ENCODE data around the gene PLEKHA5. TPM values are rescaled to one million over a fixed set of nuclear protein-coding genes. Genes with fewer than 3 reads are reported as not detected.

The PLEKHA5 gene
- total and polyA plus RNA-seq, 4 donors = 4.9 to 88.5 (median 20.9) TPM

DNA sequence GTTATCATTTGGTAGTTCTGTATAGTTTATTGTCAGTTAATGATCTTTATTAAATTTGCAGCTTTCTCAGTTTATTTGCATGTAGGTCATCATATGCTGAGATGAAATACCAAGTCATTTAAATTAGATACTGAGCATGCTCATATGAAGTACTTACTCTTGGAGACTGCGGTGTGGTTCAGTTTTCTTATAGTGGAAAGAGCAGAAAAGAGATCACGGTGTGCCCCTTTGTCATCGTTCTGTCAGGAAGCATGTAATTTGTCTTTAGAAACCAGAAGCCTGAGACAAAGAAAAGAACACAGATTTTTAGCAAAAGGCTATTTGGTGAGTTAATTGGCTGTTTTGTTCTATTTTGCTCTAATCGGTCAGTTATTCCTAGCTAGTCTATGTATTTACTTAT lies 75.6 kb downstream of the PLEKHA5 start:
- ATAC-seq (ENCODE audit: insufficient read depth, low FRiP score) = no peak
- H3K27me3 ChIP-seq (ENCODE audit: control insufficient read depth in 3 of 3, insufficient read depth in 3 of 3, low read length in 2 of 3) = no peaks in the 10 kb centered on the region
- H3K27ac ChIP-seq (ENCODE audit: low read depth in 1 of 2, low read length in 1 of 2) = no peak overlapping the region
- WGBS, 2 donors = 69 to 75% methylated on average over 4 of the region's 4 CpGs
- TF ChIP-seq, protein P1, sequence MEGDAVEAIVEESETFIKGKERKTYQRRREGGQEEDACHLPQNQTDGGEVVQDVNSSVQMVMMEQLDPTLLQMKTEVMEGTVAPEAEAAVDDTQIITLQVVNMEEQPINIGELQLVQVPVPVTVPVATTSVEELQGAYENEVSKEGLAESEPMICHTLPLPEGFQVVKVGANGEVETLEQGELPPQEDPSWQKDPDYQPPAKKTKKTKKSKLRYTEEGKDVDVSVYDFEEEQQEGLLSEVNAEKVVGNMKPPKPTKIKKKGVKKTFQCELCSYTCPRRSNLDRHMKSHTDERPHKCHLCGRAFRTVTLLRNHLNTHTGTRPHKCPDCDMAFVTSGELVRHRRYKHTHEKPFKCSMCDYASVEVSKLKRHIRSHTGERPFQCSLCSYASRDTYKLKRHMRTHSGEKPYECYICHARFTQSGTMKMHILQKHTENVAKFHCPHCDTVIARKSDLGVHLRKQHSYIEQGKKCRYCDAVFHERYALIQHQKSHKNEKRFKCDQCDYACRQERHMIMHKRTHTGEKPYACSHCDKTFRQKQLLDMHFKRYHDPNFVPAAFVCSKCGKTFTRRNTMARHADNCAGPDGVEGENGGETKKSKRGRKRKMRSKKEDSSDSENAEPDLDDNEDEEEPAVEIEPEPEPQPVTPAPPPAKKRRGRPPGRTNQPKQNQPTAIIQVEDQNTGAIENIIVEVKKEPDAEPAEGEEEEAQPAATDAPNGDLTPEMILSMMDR (IDR thresholded peaks at IDR 0.05; ENCODE audit: control extremely low read depth, extremely low read depth) = no peak
- no peak for DNase-seq
- H3K36me3 ChIP-seq (ENCODE audit: control insufficient read depth in 4 of 4, insufficient read depth in 4 of 4, low read length in 4 of 4) = peaks cover 0 to 5% (median 2%) of the 10 kb centered on the region in 4 donors
- H3K9ac ChIP-seq (ENCODE audit: insufficient read depth in 1 of 2, low read length in 2 of 2) = no peak overlapping the region
- peaks cover 0 to 3% (median 0%) of the 10 kb centered on the region in 4 donors for H3K9me3 ChIP-seq (ENCODE audit: control insufficient read depth in 4 of 4, insufficient read depth in 3 of 4, low read length in 3 of 4)
- H3K4me3 ChIP-seq = no peak overlapping the region
- peaks cover 0 to 5% (median 0%) of the 10 kb centered on the region in 5 donors for H3K4me1 ChIP-seq (ENCODE audit: control insufficient read depth in 5 of 5, insufficient read depth in 5 of 5, low read length in 5 of 5)

GRCh38 chr12:19206493-19207077 lies 77.1 kb downstream of the PLEKHA5 start:
- ATAC-seq (ENCODE audit: insufficient read depth, low FRiP score) (no peak), DNase-seq (no peak)
- Histone ChIP-seq H3K27ac (ENCODE audit: low read depth in 1 of 2, low read length in 1 of 2) (no peak overlapping the region), H3K4me1 (ENCODE audit: control insufficient read depth in 5 of 5, insufficient read depth in 5 of 5, low read length in 5 of 5) (peaks cover 0 to 5% (median 0%) of the 10 kb centered on the region in 5 donors), H3K9me3 (ENCODE audit: control insufficient read depth in 4 of 4, insufficient read depth in 3 of 4, low read length in 3 of 4) (peaks cover 0 to 3% (median 2%) of the 10 kb centered on the region in 4 donors), H3K27me3 (ENCODE audit: control insufficient read depth in 3 of 3, insufficient read depth in 3 of 3, low read length in 2 of 3) (no peaks in the 10 kb centered on the region), H3K9ac (ENCODE audit: insufficient read depth in 1 of 2, low read length in 2 of 2) (no peak overlapping the region), H3K36me3 (ENCODE audit: control insufficient read depth in 4 of 4, insufficient read depth in 4 of 4, low read length in 4 of 4) (peaks cover 0 to 5% (median 2%) of the 10 kb centered on the region in 4 donors), H3K4me3 (no peak overlapping the region)
- 92 to 96% methylated on average over 4 of the region's 4 CpGs for WGBS, 2 donors
- TF ChIP-seq, protein P1 (IDR thresholded peaks at IDR 0.05; ENCODE audit: control extremely low read depth, extremely low read depth) = no peak

DNA sequence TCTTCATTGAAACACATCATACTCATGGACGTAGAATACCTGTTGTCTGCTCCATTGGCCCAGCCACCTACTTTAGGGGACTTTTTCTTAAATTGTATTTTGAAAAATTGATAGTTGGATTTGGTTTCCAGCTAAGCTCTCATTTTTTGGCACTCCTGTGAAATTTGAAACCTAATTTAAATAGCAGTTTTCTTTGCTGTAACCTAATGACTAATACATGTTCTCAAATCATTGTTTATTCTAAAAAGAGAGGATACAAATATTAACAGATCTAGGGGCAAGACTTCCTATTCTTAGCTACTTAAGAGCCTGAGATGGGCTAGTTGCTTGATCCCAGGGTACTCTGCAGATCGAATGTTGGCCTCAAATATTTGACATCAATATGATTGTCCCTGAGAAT lies 78.9 kb downstream of the PLEKHA5 start:
- H3K27ac ChIP-seq (ENCODE audit: low read depth in 1 of 2, low read length in 1 of 2) = no peak overlapping the region
- H3K9me3 ChIP-seq (ENCODE audit: control insufficient read depth in 4 of 4, insufficient read depth in 3 of 4, low read length in 3 of 4) = peaks cover 0 to 3% (median 2%) of the 10 kb centered on the region in 4 donors
- DNase-seq (no peak), ATAC-seq (ENCODE audit: insufficient read depth, low FRiP score) (no peak)
- H3K4me1 ChIP-seq (ENCODE audit: control insufficient read depth in 5 of 5, insufficient read depth in 5 of 5, low read length in 5 of 5) = peaks cover 0 to 3% (median 0%) of the 10 kb centered on the region in 5 donors
- TF ChIP-seq, protein P1 (IDR thresholded peaks at IDR 0.05; ENCODE audit: control extremely low read depth, extremely low read depth) = no peak
- no peaks in the 10 kb centered on the region for H3K27me3 ChIP-seq (ENCODE audit: control insufficient read depth in 3 of 3, insufficient read depth in 3 of 3, low read length in 2 of 3)
- no peak overlapping the region for H3K9ac ChIP-seq (ENCODE audit: insufficient read depth in 1 of 2, low read length in 2 of 2)
- no peak overlapping the region for H3K4me3 ChIP-seq
- H3K36me3 ChIP-seq (ENCODE audit: control insufficient read depth in 4 of 4, insufficient read depth in 4 of 4, low read length in 4 of 4) = peaks cover 0 to 5% (median 2%) of the 10 kb centered on the region in 4 donors
- WGBS, 2 donors = 42 to 43% methylated on average over 2 of the region's 2 CpGs

All from lung (tissue), 12 donors.